Right lobe of liver (tissue), 4 donors: ENCODE measurements around the gene KMT2E.

Experiments used
- CTCF ChIP-seq, 4 donors: fragments of 200-600 bp in 3 of 4; fragments of 450-650 bp in 1 of 4; IDR thresholded peaks; one replicate each; pipeline versions ENCODE4 v1.5.1 to v1.8.0; 2016 to 2022; ENCODE audit warnings: antibody characterized with exemption in 4 of 4, mild to moderate bottlenecking in 2 of 4
- POLR2A ChIP-seq: fragments of 450-650 bp; IDR thresholded peaks from one replicate; pipeline ENCODE4 v1.6.1; 2017; ENCODE audit warnings: antibody characterized with exemption, mild to moderate bottlenecking
- donor health status: DM: no; HTN: no; CAD: no.
- donor health status: DM: no; HTN: no; CAD: no.
- donor health status: DM: no; HTN: yes; CAD: no.

GRCh38 chr7:105000200-105000599, 13.8 kb upstream of the KMT2E start:
- no peak for TF ChIP-seq CTCF (IDR thresholded peaks at IDR 0.05)
- TF ChIP-seq POLR2A, result no peak
